Adrenal gland (tissue), 12 donors: Measurements from ENCODE around the gene MLXIPL. TPM values are rescaled to one million over a fixed set of nuclear protein-coding genes. Genes with fewer than 3 reads are reported as not detected.

ENCODE experiments used
- DNase-seq, 7 donors: peaks; one replicate each; pipeline ENCODE4 v3.0.0-alpha.2; 2019 to 2020
- H3K27ac ChIP-seq, 5 donors: fragments of 200-600 bp; sonication (generic) in 4 of 5; 1 replicate in 3 of 5; 2 replicates in 2 of 5; pipeline versions ENCODE4 v1.5.1 to v1.8.0; 2016 to 2020; ENCODE audit warnings: mild to moderate bottlenecking in 1 of 5
- H3K27me3 ChIP-seq: fragments of 200-600 bp; 2 replicates; pipeline ENCODE4 v1.8.0; 2021
- H3K36me3 ChIP-seq, 2 donors: fragments of 200-600 bp; replicated peaks in 1 of 2; 1 replicate in 1 of 2; 2 replicates in 1 of 2; pipeline versions ENCODE4 v1.5.1 to v1.8.0; 2018 to 2022
- H3K4me1 ChIP-seq, 2 donors: fragments of 200-600 bp; replicated peaks in 1 of 2; 1 replicate in 1 of 2; 2 replicates in 1 of 2; pipeline versions ENCODE4 v1.5.1 to v1.8.0; 2018 to 2021
- H3K4me3 ChIP-seq, 4 donors: fragments of 200-600 bp; sonication (generic) in 3 of 4; one replicate each; pipeline ENCODE4 v1.5.1; 2016 to 2018
- H3K9me3 ChIP-seq, 3 donors: fragments of 200-600 bp; sonication (generic) in 1 of 3; replicated peaks in 1 of 3; 1 replicate in 2 of 3; 2 replicates in 1 of 3; pipeline versions ENCODE4 v1.5.1 to v1.8.0; 2016 to 2021
- POLR2A ChIP-seq, 2 donors: fragments of 450-650 bp; IDR thresholded peaks; one replicate each; pipeline ENCODE4 v1.6.1; 2017; ENCODE audit warnings: antibody characterized with exemption in 2 of 2, mild to moderate bottlenecking in 2 of 2, moderate library complexity in 1 of 2
- WGBS, 4 donors: extraction: QIAGEN DNeasy Blood & Tissue Kit in 2 of 4; methylation state at CpG; one replicate each; pipeline versions ENCODE4 v1.1.5 to v1.1.7; 2013 to 2017; 5-methylcytosine and 5-hydroxymethylcytosine counted together
- intact Hi-C, 2 donors: fragments of 100-400 bp; cut with DNase I; formaldehyde crosslinking; loops; one replicate each; pipeline versions ENCODE4 v1.14.1 to v1.15.0; 2022 to 2023
- polyA plus RNA-seq, 3 donors: library from polyadenylated mRNA; stranded (reverse); fragments of 200-250 nt in 2 of 3; fragments of 350-450 nt in 1 of 3; fragmentation: Illumina TruSeq in 1 of 3; extraction: RNeasy Lipid Tissue Mini Kit (QIAGEN cat#74804) in 1 of 3; gene quantifications; one replicate each; pipeline ENCODE4 v1.2.3, GENCODE V29; 2013 to 2014
- total RNA-seq, 9 donors: library from RNA; depleted of rRNA in 4 of 9; stranded (reverse); fragments of >200 nt in 4 of 9; fragments of 120-200 nt in 1 of 9; fragmentation: NEBNext Ultra II Directional in 1 of 9; extraction: Animal tissue kit (Norgen Biotek cat#: 25700) in 1 of 9; gene quantifications; one replicate each; pipeline versions ENCODE4 v1.1.0 to v1.2.4, GENCODE V29; 2013 to 2023
- TF ChIP-seq, protein P1 (sequence below), 6 experiments: fragments of 450-650 bp in 4 of 6; fragments of 200-600 bp in 2 of 6; sonication (generic) in 1 of 6; IDR thresholded peaks; 1 replicate in 5 of 6; 2 replicates in 1 of 6; pipeline versions ENCODE4 v1.5.1 to v1.8.0; 2016 to 2021; ENCODE audit warnings: antibody characterized with exemption in 6 of 6, mild to moderate bottlenecking in 2 of 6, moderate library complexity in 1 of 6
- donor health status: healthy with polysubstance abuse.
- donor health status: Bipolar disorder and iron deficiency.
- donor health status: DM: yes; HTN: yes; CAD: no.
- donor health status: DM: no; HTN: no; CAD: no.
- donor health status: DM: no; HTN: no; CAD: no.
- donor health status: DM: yes; HTN: yes; CAD: no.

Gene MLXIPL
- total and polyA plus RNA-seq, 12 donors = under 0.01 to 586 (median 62.7) TPM

DNA sequence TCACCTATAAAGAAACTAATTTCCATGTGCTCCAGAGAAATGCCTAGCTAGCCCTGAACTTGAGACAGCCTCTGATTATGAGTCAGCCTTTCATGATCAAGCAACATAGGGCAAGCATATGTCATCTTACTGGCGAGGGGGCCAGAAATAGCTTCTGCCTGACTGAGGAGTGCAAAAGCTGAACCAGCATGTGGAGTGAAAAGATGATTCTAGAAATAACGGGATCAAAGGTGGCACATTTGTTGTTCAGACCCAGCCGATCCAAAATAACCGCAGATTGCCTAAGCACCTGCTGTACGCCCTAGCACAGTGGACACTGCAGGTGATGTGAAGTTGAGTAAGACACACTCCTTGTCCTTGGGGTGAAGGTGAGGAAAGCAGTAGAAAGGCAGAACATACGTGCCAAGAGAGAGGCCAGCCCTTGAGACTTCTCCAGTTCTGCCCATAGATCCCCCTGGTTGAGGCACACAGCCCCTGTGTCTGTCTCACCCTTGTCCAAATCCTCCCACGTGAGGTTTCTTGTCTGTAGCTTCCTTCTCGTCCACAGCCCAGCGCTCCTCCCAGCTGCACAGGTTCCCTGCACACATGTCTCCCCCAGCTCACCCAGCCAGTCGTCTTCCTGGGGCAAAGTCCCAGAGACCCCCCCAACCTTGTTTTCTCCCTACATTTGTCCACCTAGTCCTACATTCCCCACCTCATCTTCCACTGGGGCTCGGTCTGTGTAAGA lies 64.0 kb downstream of the MLXIPL start:
- peak overlapping the region in 3 of 5 donors; percentile 68 to 75 (median 73) for H3K27ac ChIP-seq
- intact Hi-C loops = no loop called here
- H3K36me3 ChIP-seq = no peaks in the 10 kb centered on the region
- TF ChIP-seq, protein P1, sequence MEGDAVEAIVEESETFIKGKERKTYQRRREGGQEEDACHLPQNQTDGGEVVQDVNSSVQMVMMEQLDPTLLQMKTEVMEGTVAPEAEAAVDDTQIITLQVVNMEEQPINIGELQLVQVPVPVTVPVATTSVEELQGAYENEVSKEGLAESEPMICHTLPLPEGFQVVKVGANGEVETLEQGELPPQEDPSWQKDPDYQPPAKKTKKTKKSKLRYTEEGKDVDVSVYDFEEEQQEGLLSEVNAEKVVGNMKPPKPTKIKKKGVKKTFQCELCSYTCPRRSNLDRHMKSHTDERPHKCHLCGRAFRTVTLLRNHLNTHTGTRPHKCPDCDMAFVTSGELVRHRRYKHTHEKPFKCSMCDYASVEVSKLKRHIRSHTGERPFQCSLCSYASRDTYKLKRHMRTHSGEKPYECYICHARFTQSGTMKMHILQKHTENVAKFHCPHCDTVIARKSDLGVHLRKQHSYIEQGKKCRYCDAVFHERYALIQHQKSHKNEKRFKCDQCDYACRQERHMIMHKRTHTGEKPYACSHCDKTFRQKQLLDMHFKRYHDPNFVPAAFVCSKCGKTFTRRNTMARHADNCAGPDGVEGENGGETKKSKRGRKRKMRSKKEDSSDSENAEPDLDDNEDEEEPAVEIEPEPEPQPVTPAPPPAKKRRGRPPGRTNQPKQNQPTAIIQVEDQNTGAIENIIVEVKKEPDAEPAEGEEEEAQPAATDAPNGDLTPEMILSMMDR (IDR thresholded peaks at IDR 0.05) = no peak
- peak in 1 of 2 donors; percentile 46 for TF ChIP-seq POLR2A (IDR thresholded peaks at IDR 0.05)
- 47 to 59% (median 50%) methylated on average over 11 of the region's 11 CpGs for WGBS, 4 donors
- DNase-seq = peak; percentile 51 to 81 (median 71)
- H3K4me3 ChIP-seq = no peak overlapping the region
- H3K4me1 ChIP-seq = peaks cover 13 to 26% of the 10 kb centered on the region in 2 donors
- H3K9me3 ChIP-seq = no peaks in the 10 kb centered on the region
- no peaks in the 10 kb centered on the region for H3K27me3 ChIP-seq

DNA sequence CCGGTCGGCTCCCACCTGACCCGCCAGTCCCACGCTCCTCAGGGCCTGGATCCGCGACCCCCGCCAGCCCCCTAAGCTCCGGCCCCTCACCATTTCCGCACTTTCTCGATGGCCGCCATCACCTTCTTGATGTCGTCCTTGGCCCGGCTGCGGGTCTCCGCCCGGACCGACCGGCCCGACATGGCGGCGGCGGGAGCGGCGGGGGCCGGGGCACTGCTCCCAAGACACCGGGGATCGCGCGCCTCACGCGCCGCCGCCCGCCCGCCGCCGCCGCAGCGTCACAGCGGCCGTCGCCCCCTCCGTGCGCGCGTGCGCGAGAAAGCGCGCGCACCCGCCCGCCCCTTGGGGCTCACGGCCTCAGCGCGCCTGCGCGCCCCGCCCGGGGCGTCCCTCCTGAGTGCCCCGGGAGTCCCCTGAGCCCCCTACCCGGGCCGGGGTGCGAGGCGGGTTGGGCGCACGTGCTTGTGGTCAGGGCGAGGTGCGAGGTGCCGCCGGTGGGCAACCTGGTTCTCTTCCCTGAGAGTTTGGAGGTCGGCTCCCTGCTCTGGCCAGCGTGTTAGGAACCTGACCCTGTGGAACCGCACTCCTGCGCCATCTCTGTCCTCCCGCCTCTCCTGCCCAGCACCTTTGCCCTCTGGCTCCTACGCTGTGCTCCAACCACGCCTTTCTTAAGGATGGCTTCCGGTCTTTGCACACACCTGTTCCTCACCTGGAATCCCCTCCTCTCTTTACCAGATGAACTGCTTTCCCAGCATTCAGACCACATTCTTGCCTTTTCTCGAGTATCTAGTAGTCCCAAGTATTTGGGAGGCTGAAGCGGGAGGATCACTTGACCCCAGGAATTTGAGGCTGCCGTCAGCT lies 66.7 kb downstream of the MLXIPL start, which contains the start of gene BCL7B:
Gene BCL7B, minus strand, starts transcription at position 294 of the 861 bp plus-strand sequence. Its CDS starts 112 bp downstream, at position 182.
- Histone ChIP-seq H3K4me1 (peaks cover 16 to 33% of the 10 kb centered on the region in 2 donors), H3K27me3 (no peaks in the 10 kb centered on the region), H3K4me3 (peak within 1 kb of the TSS in 3 of 4 donors; percentile 36 to 99 (median 56)), H3K9me3 (no peaks in the 10 kb centered on the region), H3K36me3 (peaks cover 0 to 9% of the 10 kb centered on the region in 2 donors), H3K27ac (peak within 1 kb of the TSS; percentile 97 to 100 (median 99))
- 4 to 26% (median 15%) methylated on average over 11 to 83 of the region's 83 CpGs for WGBS, 4 donors
- DNase-seq = peak; percentile 61 to 78 (median 69)
- intact Hi-C loops = no loop called here
- TF ChIP-seq, protein P1 (IDR thresholded peaks at IDR 0.05) = no peak
- TF ChIP-seq POLR2A (IDR thresholded peaks at IDR 0.05) = peak; percentile 54 to 79

DNA sequence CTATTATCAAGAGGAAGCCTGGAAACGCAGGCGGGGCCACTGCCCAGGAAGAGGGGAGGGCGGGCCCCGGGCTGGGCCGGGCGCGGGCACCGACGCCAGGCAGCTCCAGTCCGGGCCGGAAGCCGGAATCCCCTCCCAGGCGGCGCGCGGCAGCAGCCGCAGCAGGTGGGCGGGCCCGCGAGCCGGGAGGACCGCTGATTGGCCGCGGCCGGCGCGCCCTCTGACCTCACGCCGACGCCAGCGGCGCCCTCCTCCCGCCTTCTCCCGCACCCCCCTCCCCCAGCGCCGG lies 67.3 kb downstream of the MLXIPL start:
- Histone ChIP-seq H3K27me3 (no peaks in the 10 kb centered on the region), H3K36me3 (peaks cover 0 to 15% of the 10 kb centered on the region in 2 donors), H3K4me1 (peaks cover 16 to 33% of the 10 kb centered on the region in 2 donors), H3K9me3 (no peaks in the 10 kb centered on the region), H3K27ac (peak overlapping the region; percentile 97 to 100 (median 99)), H3K4me3 (peak overlapping the region in 3 of 4 donors; percentile 30 to 99 (median 36))
- intact Hi-C loops = no loop called here
- DNase-seq = peak; percentile 93 to 97 (median 95)
- no peak for TF ChIP-seq POLR2A (IDR thresholded peaks at IDR 0.05)
- TF ChIP-seq, protein P1 (IDR thresholded peaks at IDR 0.05) = no peak
- 0% methylated on average over 2 to 36 of the region's 36 CpGs; no CpG with 5 or more reads in 1 of the 4 donors for WGBS, 4 donors
